HG03342 (cell line): ENCODE data around the gene TCF7L2.

ENCODE experiments used
- ATAC-seq: cut with Tn5 transposase; IDR thresholded peaks from one replicate; pipeline ENCODE4 v1.9.1; 2021; ENCODE audit warnings: mild to moderate bottlenecking, moderate library complexity; ENCODE audit not compliant: unreplicated experiment

TCF7L2 gene

DNA sequence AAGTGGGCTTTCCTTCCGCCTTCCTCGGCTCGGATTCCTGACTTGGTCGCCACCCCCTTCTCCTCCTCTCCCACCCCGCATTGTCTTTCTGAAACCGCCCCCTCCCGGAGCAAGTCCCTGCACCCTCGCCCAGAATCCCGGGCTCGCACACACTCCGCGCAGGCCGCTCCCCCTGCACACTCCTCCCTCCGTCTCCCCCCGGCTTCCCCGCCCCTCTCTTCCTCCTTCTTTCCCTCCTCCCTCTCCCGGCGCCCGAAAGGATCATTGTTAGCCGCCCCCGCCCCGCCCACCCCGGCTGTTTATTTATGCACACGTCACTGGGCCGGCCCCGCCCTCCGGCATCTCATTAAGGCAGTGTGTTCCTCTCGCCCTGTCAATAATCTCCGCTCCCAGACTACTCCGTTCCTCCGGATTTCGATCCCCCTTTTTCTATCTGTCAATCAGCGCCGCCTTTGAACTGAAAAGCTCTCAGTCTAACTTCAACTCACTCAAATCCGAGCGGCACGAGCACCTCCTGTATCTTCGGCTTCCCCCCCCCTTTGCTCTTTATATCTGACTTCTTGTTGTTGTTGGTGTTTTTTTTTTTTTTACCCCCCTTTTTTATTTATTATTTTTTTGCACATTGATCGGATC, at the start of gene TCF7L2:
TCF7L2 (plus strand) TSS at position 373 of the 633 bp plus-strand sequence. CDS start 510 bp downstream, outside the sequence.
- ATAC-seq: no peak

GRCh38 chr10:112902730-112903129, 47.3 kb upstream of the TCF7L2 start:
- ATAC-seq: no peak

- ATAC-seq: no peak
Measured at GRCh38 chr10:112904000-112904399, 46.0 kb upstream of the TCF7L2 start.

GRCh38 chr10:112906945-112907344, 43.1 kb upstream of the TCF7L2 start:
- ATAC-seq: no peak

- ATAC-seq: no peak
Measured at GRCh38 chr10:112907893-112908292, 42.2 kb upstream of the TCF7L2 start.

DNA sequence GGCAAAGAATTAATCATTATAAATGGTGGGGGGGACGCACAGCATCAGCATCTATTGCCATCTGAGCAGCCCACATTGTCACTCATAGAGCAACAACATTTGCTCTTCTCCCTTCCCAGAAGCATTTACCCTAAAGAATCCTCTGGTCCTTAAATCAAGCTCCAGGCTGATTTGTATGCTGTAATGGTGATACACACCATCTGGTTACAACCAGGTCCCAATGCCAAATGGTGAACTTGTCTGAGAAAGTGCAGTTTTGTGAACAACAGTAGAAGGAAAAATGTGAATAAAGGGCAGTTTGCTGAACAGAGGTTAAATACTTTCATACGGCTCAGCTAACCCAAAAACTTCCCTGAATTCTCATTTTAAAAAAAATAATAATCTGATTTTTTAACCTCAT, 38.8 kb upstream of the TCF7L2 start:
- no peak for ATAC-seq

DNA sequence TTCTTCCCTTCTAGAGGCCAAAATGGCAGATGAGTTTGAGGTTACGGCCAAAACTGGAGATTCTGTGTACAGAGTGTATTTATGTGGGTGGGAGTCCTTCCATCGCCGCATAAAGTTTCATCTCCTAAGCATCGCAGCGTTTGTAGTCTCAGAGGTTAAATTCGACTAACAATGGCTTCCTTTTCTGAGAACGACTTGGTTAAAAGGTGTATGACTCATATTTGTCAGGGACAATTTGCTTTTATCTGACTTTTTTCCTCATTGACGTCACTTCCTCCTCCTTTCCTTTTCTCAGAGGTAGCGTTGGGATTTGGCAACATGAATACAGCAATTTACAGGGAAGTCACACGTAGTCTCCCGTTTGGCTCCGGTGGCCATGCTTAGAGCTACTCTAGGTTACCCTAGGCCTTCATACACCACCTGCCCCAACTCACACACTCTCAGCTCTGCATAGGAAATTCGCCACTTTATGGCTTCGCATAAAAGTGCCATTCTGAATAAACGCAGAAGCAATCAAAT, 37.6 kb upstream of the TCF7L2 start:
- ATAC-seq: no peak

- ATAC-seq: no peak
Measured at GRCh38 chr10:112913255-112913654, 36.8 kb upstream of the TCF7L2 start.

DNA sequence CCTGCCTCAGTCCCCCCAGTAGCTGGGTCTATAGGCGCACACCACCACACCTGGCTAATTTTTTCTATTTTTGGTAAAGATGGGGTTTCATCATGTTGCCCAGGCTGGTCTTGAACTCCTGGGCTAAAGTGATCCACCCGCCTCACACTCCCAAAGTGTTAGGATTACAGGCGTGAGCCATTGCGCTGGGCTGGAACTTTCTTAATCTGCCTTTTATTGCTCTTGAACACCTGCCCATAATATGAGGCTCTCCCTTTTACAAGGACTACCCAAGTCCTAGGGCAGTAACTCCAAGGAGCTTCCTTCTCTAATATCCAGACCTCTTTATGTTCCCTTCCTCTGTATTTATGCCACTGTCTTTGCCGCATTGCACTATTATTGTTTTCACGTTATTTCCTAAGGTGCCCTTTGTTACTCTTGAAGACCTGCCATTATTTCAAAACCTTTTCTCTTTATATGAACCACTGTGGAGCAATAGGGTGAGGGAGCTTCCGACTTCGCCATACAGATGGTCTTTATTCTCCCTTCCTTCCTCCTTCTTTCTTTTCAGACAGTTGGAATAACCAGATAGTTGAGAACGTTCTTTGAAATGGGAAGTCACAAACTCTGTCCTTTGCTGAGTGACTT, 36.3 kb upstream of the TCF7L2 start:
- no peak for ATAC-seq

DNA sequence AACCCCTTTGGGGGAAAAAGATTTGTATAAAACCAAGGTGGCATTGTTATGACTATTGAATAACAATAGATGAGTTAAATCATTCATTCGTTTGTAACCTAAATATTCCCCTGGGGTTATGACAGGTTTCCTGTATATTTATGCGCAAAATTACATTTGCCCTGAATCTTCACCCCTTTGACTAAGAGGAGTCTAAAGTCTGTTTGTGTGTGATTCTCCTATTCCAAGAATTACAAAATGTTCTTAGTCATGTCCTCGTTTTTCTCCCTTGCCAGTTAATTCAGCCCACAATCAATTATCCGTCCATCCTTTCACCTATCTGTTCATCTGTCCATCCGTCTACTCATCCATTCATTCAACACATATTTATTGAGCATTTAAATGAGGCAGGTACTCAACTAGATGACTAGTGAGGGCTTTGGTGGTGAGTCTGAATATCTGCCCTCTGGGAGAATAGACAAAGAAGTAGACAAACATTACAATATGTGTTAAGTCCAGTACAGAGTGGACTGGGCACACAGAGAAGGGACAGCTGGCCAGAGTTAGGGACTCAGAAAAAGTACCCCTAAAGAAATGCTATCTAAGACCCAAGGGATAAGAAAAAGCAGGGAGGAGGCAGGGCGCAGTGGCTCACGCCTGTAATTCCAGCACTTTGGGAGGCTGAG, 35.6 kb upstream of the TCF7L2 start:
- no peak for ATAC-seq

DNA sequence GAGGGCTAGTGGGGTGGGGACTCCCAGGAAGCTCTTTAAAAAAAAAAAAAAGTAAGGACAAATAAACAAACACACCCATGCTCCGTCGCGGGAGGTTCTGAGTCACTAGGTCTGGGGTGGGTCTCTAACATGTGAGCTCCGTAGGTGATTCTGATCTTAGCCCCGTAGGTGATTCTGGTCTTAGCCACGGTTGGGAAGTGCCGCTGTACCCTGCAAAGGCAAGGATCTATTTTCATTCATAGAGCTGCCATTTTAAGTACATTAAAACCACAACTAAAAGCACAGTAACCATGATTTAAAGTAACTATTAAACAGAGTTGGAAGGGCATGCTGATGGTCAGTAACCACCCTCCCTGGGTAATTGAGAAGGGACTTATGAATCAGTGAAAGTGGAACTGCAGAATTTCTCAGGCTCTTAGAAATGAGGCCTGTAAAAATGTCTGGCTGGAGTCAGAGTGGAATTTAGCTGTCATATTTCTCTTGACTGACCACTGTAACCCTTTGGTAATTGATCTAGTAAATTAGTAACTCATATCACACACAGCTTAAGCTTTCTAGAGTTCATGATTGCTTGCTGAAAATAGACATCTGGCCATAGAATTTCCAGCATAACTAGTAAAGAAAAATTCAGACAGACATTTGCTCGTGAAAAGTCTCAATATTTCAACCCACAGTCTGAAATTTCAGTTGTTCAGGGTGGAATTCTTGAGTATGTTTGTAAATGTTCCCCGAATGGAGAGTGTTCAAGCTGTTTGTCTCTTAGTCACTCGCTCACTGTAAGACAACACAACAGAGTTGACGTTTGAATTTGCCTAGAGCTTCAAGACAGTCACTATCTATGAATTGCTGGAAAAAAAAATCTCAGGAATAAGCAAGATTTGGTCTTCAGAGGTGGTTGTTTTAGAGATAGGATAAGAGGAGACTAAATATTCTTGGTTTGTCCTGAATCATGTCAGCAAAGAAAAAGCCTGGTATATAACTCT, 34.2 kb upstream of the TCF7L2 start:
- no peak for ATAC-seq

DNA sequence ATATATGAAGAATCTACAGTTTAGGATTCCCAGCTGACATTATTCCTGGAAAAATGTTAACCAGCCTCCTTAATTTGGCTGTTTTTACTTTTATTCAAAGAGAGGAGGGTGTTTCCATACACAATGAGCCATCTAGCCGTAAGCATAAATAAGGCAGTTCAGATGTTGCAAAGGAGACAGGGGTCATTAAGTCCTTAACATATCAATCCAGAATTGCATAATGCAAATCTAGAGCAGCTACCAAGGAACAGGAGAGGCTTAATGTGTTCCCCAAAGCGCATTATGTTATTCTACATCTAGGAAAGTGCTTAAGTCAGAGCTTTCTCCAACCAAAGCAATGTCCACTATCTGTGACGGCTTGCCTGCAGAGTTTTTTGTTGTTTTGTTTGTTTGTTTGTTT, 32.4 kb upstream of the TCF7L2 start:
- ATAC-seq: no peak

- ATAC-seq: no peak
Measured at GRCh38 chr10:112918771-112919170, 31.3 kb upstream of the TCF7L2 start.

- ATAC-seq: no peak
Measured at GRCh38 chr10:112919721-112920120, 30.3 kb upstream of the TCF7L2 start.

DNA sequence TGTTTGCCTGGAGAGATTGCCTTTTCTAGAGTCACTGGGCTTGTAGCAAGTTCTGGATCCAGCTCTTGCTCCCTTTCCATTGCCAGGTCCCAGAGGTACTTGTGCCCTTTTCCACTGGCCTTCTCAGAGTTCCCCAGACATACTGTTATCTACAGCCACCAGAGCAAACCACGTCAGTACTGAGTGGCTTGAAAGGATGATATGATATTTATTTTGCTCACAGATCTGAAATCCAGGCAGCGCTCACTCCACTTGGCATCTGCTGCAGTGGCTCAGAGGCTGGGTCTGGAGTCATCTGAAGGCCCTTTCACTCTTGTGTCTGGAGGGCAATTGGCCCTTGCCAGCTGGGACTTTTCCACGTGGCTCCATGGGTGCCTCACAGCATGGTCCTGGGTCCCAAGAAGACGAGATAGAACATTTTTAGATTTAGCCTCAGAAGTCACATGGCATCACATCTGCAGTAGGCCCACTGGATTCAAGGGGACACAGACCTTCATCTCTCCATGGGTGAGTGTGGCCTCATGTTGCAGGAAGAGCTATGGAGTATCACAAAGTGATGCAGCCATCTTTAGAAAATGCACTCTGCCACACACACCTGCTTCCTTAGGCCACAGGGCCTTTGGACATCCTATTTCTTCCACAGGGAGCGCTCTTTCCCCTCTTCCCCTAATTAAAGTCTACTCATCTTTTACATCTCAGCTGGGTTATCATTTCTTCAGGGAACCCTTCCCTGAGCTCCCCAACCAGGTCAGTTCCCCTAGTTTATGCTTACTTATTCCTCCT, 22.9 kb upstream of the TCF7L2 start:
- no peak for ATAC-seq

GRCh38 chr10:112927980-112928379, 22.1 kb upstream of the TCF7L2 start:
- ATAC-seq: no peak

DNA sequence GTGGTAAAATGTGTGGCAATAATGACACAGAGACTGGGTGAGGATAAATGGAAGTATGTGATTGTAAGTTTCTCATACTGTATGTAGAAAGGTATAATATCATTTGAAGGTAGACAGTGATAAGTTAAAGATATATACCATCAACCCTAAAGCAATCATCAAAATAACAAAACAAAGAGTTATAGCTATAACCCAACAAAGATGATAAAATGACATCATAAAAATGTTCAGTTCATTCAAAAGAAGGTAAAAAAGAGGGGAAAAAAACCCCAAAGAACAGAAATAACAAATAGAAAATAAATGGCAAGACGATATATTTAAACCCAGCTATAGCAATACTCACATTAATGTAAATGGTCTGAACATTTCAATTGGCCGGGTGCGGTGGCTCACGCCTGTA, 17.4 kb upstream of the TCF7L2 start:
- no peak for ATAC-seq

DNA sequence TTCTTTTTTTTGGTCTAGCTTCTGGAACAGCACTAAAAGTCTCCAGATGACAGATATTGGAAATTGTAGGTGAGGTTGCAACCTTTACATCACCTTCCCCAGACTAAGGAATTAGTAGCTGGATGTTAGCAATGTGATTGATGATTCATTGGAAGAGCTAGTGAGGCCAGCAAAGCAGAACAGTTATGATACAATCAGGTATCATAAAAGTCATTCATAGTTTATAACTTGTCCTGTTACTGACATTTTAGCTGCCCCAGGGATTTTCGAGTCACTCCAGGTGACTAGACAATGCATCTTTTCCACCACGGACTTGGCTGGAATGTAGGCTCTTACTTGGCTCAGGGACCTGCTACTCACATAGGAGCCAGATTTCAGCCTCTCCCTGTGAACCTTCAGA, 15.9 kb upstream of the TCF7L2 start:
- ATAC-seq: no peak

DNA sequence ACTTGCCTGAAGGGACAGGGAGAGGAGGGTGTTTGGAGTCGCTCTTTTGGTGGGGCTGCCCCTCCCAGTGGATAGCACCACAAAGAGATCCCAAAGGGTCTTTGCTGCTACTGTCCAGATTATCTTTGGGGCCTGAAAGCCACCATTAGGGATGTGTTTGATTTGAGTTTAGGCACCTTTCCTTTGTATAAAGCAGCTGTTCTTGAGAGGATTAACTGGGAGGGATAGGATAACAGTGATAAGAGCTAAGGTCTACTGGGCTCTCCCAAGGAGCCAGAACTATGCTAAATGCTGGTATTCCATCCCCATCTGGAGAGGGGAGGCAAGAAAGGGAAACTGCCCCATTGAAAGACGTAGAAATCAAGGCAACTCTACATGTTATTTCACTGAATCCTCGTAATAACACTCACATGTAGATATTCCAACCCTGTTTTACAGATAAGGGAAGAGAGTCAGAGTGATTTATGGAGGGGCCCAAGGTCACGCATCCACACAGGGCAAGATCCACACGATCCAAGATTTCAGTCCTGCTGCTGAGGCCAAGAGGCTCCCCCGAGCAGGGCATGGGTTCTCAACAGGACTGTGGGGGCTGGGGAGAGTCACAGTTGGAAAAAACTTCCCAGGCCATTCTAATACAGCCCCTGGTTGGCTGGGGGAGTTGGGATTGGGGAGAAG, 11.1 kb upstream of the TCF7L2 start:
- no peak for ATAC-seq

DNA sequence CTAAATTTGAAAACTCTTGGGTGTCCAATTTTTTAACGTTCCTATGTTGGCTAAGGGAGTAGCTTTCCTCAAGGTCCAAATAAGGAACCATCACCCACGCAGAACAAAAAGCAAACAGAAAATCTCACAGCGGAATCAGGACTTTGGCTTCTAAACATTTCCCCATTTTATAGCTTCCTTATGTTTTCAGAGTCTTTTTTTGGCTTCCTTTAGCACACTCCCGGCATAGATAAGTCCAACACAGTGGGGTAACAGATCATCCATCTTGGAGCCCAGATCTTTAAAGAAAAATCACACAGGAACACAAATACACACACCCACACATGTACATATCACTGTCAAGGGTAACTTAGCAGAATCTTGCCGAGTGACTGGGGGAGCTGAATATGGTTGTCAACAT, 4.2 kb upstream of the TCF7L2 start:
- no peak for ATAC-seq
